ENCODE data around the gene KCNF1.

- TF ChIP-seq POLR2A (IDR thresholded peaks at IDR 0.05) (no peak), CTCF (IDR thresholded peaks at IDR 0.05) (no peak)
These were observed 6.5 kb upstream of the KCNF1 start for GRCh38 chr2:10905006-10905861.
